HuH-7 (cell line): ENCODE data around the gene COL9A1.

ENCODE experiments used
- DNase-seq: peaks from one replicate; pipeline ENCODE4 v3.0.0; 2011; ENCODE audit warnings: low spot score

The COL9A1 gene

DNA sequence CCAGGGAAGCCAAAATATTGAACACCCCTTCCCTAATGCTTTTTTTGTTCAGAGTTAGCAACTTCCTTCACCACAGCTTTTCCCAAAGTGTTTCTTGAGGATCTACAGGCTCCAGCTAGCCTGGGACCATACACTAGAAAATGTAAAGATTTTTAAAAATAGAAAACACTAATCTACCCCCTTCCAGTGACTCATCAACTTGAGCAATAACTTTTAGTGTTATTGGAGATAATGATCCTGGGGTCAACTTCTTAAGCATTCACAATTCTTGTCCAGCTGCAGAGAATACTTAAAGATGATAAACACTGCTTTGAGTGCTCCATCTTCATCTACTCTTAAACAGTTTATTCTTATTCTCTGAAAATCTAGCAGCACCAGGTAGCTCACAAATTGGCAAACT is 131.6 kb downstream of the COL9A1 start:
- DNase-seq: no peak

- DNase-seq: no peak
Observed at GRCh38 chr6:70168681-70169377, 134.1 kb downstream of the COL9A1 start.
